ENCODE results near the gene TSPAN18. TPM values are rescaled to one million over a fixed set of nuclear protein-coding genes. Genes with fewer than 3 reads are reported as not detected.

TSPAN18 gene
- total RNA-seq, 4 donors from 2014 or later: 6.7 to 13.1 (median 7.9) TPM

DNA sequence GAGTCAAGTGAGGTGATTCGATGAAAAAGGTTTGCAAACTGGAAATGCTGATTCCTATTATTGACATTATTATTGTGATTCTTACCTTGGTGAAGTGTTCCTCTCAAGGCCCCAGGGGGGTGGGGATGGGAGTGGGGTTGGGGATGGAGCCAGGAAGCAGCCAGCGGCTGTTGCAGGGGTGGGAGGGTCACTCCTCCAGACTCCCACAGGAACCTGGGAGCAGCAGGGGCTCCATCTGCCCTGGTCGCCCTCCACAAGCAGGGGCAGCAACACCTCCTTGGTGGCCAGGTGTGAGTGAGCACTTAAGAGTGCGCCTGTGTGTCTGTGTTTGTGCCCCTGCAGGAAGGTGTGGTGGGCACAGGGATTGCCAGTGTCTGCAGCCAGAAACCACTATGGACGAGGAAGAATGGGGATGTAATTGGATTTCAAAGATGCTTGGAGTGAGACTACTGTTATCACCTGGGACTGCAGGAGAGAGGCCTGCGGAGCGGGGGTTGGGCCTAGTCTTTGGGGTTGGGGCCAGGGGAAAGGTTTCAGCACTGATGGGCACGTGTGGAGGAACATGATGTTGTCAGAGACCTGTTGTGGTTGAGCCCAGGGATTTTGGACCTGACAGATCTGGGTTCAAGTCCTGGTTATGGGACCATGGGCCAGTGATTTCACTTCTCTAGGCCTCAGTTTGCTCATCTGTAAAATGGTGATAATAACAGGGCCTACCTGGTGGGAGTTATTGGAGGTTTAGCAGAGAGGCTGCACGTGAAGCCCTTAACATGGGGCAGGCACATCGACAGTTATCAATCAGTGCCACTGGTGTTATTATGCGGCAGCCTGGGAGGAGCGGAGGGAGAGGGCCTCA is 227.5 kb downstream of the TSPAN18 start:
- Histone ChIP-seq H3K36me3 (no peaks in the 10 kb centered on the region), H3K9me3 (no peaks in the 10 kb centered on the region), H3K27ac (peak overlapping the region in 1 of 4 donors; percentile 16), H3K4me1 (peaks cover 0 to 49% (median 9%) of the 10 kb centered on the region in 4 donors), H3K4me3 (no peak overlapping the region), H3K27me3 (peaks cover 0 to 24% of the 10 kb centered on the region in 2 donors)
- DNase-seq (ENCODE audit: low spot score in 2 of 2): no peak
- 82 to 83% methylated on average over 12 of the region's 12 CpGs for WGBS, 2 donors
- TF ChIP-seq, protein P1, sequence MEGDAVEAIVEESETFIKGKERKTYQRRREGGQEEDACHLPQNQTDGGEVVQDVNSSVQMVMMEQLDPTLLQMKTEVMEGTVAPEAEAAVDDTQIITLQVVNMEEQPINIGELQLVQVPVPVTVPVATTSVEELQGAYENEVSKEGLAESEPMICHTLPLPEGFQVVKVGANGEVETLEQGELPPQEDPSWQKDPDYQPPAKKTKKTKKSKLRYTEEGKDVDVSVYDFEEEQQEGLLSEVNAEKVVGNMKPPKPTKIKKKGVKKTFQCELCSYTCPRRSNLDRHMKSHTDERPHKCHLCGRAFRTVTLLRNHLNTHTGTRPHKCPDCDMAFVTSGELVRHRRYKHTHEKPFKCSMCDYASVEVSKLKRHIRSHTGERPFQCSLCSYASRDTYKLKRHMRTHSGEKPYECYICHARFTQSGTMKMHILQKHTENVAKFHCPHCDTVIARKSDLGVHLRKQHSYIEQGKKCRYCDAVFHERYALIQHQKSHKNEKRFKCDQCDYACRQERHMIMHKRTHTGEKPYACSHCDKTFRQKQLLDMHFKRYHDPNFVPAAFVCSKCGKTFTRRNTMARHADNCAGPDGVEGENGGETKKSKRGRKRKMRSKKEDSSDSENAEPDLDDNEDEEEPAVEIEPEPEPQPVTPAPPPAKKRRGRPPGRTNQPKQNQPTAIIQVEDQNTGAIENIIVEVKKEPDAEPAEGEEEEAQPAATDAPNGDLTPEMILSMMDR (IDR thresholded peaks at IDR 0.05): no peak
- TF ChIP-seq POLR2A (IDR thresholded peaks at IDR 0.05): no peak
- no peak for TF ChIP-seq EP300 (IDR thresholded peaks at IDR 0.05)

DNA sequence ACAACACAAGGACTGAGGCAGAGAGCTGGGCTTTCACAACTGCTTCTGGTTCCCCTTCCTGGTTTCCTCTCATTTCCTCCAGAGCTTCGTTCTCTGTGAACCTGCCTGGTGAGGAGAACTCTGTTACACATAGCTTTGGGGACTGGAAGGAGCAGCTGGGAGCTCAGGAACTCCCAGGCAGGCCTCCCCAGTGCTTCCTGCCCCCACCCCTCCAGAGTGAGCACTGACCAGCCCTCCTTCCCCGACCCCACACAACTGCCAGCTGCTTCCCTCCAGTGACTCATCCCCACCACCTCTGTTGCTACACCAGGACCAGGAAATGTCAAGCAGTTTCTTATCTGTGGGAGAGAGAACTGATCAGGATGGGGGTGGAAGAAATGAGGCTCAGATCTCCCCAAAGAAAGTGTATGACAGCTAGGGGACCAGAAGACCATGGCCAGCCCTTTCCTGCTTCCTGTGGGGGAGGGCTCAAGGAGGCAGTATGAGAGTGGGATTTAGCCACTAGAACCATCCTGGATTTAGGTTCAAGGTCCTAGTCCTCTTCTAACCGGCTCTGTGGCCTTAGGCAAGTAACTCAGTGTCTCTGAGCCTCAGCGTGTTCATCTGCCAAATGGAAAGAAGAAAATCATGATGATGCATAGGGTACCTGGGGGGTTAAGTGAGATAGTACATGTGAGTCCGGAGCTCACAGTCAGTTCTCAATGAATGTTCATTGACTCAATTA is 228.4 kb downstream of the TSPAN18 start:
- Histone ChIP-seq H3K4me1 (peaks cover 0 to 40% (median 7%) of the 10 kb centered on the region in 4 donors), H3K36me3 (no peaks in the 10 kb centered on the region), H3K9me3 (no peaks in the 10 kb centered on the region), H3K27ac (no peak overlapping the region), H3K4me3 (no peak overlapping the region), H3K27me3 (peaks cover 0 to 18% of the 10 kb centered on the region in 2 donors)
- peak in 1 of 2 donors; percentile 48 for DNase-seq (ENCODE audit: low spot score in 2 of 2)
- TF ChIP-seq, protein P1 (IDR thresholded peaks at IDR 0.05): no peak
- TF ChIP-seq EP300 (IDR thresholded peaks at IDR 0.05) (peak in 1 of 2 donors; percentile 38), POLR2A (IDR thresholded peaks at IDR 0.05) (no peak)
- 62 to 74% methylated on average over 5 of the region's 5 CpGs for WGBS, 2 donors

DNA sequence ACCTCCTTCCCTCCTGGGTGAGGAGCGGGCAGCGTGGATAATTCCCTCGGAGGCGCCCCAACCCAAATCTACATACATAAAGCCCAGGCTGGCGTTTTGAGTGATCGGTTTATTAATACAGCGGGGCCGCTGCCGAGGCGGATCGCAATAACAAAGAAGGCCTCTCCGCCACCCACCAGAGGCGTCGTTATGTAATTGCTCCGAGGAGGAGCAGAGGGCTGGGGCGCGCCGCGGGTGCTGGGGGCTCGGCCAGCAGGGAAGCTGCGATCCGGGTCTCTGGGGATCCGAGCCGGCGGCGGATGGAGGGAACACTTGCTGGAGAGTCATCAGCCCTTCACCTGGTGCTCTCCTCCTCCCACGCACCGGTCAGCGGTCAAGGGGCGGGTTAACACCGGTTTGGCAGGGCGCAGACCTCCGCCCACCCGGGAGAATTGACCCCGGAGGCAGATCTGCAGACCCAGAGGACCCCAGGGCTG is 230.3 kb downstream of the TSPAN18 start:
- Histone ChIP-seq H3K27me3 (peaks cover 0 to 18% of the 10 kb centered on the region in 2 donors), H3K4me3 (no peak overlapping the region), H3K27ac (peak overlapping the region in 1 of 4 donors; percentile 4), H3K36me3 (no peaks in the 10 kb centered on the region), H3K4me1 (peaks cover 0 to 33% (median 7%) of the 10 kb centered on the region in 4 donors), H3K9me3 (no peaks in the 10 kb centered on the region)
- no peak for DNase-seq (ENCODE audit: low spot score in 2 of 2)
- WGBS, 2 donors: 12 to 23% methylated on average over 34 to 35 of the region's 35 CpGs
- TF ChIP-seq EP300 (IDR thresholded peaks at IDR 0.05): no peak
- TF ChIP-seq, protein P1 (IDR thresholded peaks at IDR 0.05): no peak
- TF ChIP-seq POLR2A (IDR thresholded peaks at IDR 0.05): no peak

DNA sequence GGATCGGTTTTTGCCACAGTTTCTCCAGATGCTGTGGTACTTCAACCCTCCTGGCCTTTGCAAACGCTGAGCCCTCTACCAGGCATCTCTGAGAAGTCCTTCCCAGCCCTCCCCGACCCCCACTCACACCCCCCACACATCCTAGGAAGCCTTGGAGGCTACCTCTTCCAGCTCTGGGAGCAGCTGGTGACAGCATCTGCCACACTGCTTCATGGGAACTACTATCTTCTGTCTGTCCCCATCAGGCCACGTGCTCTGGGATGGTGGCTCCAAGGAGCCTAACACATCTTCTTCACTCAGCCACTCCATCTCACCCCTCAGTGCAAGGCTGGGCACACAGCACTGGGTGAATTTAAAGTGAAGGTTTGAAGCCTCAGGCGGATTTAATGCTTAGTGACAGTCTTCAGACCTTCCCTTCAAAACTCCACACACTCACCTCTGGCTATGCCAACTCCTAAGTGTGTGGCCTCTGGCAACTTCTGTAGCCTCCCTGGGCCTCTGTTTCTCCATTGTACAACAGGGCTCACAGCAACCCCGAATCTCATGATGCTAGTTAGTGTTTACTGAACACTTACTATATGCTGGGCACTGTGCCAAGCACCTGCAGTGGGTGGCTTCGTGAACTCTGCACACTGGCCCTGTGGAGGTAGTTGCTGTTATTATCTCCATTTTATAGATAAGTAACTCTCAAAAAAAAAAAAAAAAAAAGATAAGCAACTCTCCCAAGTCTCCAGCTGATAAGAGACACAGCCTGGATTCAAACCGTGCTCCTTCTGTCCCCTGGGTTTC is 231.2 kb downstream of the TSPAN18 start:
- H3K36me3 ChIP-seq: no peaks in the 10 kb centered on the region
- no peak for DNase-seq (ENCODE audit: low spot score in 2 of 2)
- WGBS, 2 donors: 70 to 76% methylated on average over 8 of the region's 8 CpGs
- H3K27me3 ChIP-seq: peaks cover 0 to 18% of the 10 kb centered on the region in 2 donors
- peaks cover 0 to 33% (median 7%) of the 10 kb centered on the region in 4 donors for H3K4me1 ChIP-seq
- no peak overlapping the region for H3K4me3 ChIP-seq
- TF ChIP-seq, protein P1 (IDR thresholded peaks at IDR 0.05): no peak
- H3K27ac ChIP-seq: no peak overlapping the region
- no peaks in the 10 kb centered on the region for H3K9me3 ChIP-seq

All from tibial nerve (tissue), 4 donors.